NCI-H748 (cell line): ENCODE measurements around the gene KMT2A.
"Not testable (repeated sequence)": the region's sequence is repeated elsewhere in the genome, so short reads cannot be mapped to it uniquely, and the experiment has no call there.

Experiments used
- DNase-seq: peaks from one replicate; lab custom pipeline; 2025; ENCODE audit not compliant: unreplicated experiment; lab: John Stamatoyannopoulos, UW

The KMT2A gene

GRCh38 chr11:118531597-118532084 lies 95.3 kb downstream of the KMT2A start:
- DNase-seq, result no peak

GRCh38 chr11:118532091-118532490 lies 95.8 kb downstream of the KMT2A start:
- DNase-seq, result no peak

- no peak for DNase-seq
These were observed 96.8 kb downstream of the KMT2A start for GRCh38 chr11:118532852-118533768.

- no peak for DNase-seq
These were observed 97.8 kb downstream of the KMT2A start for GRCh38 chr11:118533769-118534729.

- no peak for DNase-seq
These were observed 99.0 kb downstream of the KMT2A start for GRCh38 chr11:118535261-118535660.

- DNase-seq, result no peak
These were observed 100.4 kb downstream of the KMT2A start for GRCh38 chr11:118536726-118537125.

- DNase-seq, result no peak
These were observed 101.2 kb downstream of the KMT2A start for GRCh38 chr11:118537409-118537980.

- no peak for DNase-seq
These were observed 107.8 kb downstream of the KMT2A start for GRCh38 chr11:118544010-118544646.

- no peak for DNase-seq
These were observed 108.3 kb downstream of the KMT2A start for GRCh38 chr11:118544647-118545010.

- no peak for DNase-seq
These were observed 109.2 kb downstream of the KMT2A start for GRCh38 chr11:118545533-118545932.

- DNase-seq, result no peak
These were observed 110.8 kb downstream of the KMT2A start for GRCh38 chr11:118547132-118547531.

- no peak for DNase-seq
These were observed 116.0 kb downstream of the KMT2A start for GRCh38 chr11:118552341-118552740.

GRCh38 chr11:118560806-118561205 lies 124.5 kb downstream of the KMT2A start:
- DNase-seq, result no peak

GRCh38 chr11:118565051-118565450 lies 128.8 kb downstream of the KMT2A start:
- no peak for DNase-seq

GRCh38 chr11:118569670-118570069 lies 133.4 kb downstream of the KMT2A start:
- no peak for DNase-seq

- DNase-seq, result no peak
These were observed 134.5 kb downstream of the KMT2A start for GRCh38 chr11:118570787-118571186.

GRCh38 chr11:118571701-118572060 lies 135.4 kb downstream of the KMT2A start:
- DNase-seq, result not testable (repeated sequence)

- DNase-seq, result peak; percentile 76
These were observed 136.0 kb downstream of the KMT2A start, which contains the start of gene ARCN1 for GRCh38 chr11:118572061-118572980. ARCN1 (plus strand) TSS chr11:118572409; CDS start chr11:118572548, 139 bp downstream.

GRCh38 chr11:118572981-118573550 lies 136.8 kb downstream of the KMT2A start:
- peak; percentile 14 for DNase-seq
